GM12872 (cell line): ENCODE measurements around the gene TRPV4.

Experiments used
- TF ChIP-seq, protein P1 (sequence below): IDR thresholded peaks from 3 replicates; pipeline ENCODE4 v1.5.1; 2011; ENCODE audit warnings: low read depth, mild to moderate bottlenecking, low read length, moderate library complexity; ENCODE audit not compliant: insufficient read depth

TRPV4 gene

DNA sequence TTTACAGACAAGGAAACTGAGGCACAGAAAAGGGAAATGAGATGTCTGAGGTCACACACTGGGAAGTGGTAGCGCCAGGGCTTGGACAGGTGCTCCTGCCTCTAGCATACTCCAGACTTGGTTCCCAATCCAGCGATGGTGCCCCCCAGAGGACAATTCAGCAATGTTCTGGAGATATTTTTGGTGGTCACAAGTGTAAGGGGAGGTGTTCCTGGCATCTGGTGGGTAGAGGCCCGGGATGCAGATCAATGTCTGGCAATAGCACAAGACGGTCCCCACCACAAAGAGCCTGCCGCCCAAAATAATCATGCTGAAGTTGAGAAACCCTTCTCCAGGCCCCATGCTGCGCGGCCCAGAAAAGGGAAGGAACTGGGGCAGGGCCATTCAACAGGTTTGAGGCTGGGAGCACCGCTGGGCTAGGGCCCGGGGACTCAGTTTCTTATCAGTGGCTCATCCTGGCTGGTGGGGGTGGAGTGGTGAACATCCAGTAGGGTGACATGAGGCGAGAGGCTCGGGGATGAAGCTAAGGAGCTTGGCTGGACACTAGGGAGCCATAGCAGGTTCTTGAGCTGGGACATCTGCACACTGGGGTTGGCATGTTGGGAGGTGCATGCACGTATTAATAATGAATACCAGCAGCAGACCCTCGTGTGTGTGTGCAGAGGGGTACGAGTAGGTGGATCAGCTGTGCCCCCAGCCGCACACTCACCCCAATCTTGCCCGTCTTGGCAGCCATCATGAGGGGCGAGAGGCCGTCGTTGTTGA lies 35.1 kb downstream of the TRPV4 start:
- TF ChIP-seq, protein P1, sequence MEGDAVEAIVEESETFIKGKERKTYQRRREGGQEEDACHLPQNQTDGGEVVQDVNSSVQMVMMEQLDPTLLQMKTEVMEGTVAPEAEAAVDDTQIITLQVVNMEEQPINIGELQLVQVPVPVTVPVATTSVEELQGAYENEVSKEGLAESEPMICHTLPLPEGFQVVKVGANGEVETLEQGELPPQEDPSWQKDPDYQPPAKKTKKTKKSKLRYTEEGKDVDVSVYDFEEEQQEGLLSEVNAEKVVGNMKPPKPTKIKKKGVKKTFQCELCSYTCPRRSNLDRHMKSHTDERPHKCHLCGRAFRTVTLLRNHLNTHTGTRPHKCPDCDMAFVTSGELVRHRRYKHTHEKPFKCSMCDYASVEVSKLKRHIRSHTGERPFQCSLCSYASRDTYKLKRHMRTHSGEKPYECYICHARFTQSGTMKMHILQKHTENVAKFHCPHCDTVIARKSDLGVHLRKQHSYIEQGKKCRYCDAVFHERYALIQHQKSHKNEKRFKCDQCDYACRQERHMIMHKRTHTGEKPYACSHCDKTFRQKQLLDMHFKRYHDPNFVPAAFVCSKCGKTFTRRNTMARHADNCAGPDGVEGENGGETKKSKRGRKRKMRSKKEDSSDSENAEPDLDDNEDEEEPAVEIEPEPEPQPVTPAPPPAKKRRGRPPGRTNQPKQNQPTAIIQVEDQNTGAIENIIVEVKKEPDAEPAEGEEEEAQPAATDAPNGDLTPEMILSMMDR = peak; percentile 39; the same call in 1 of the 3 replicates

DNA sequence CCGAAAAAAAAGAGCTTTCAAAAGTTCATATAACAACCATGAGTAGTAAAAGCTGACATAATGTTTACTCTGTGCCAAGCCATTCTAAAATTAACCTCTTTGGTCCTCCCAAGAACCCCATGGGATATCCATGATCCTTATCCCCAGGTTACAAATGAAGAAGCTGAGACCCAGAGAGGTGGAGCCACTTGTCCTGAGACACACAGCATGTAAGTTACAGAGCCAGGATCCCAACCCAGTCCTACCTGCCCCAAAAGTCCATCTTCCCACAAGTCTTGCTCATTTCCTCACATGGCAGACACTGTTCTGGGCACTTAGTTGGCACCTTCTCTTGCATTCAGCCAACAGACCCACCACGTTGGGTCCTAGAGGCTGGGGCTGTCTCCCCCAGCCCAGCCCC lies 37.1 kb downstream of the TRPV4 start:
- TF ChIP-seq, protein P1 = no peak

DNA sequence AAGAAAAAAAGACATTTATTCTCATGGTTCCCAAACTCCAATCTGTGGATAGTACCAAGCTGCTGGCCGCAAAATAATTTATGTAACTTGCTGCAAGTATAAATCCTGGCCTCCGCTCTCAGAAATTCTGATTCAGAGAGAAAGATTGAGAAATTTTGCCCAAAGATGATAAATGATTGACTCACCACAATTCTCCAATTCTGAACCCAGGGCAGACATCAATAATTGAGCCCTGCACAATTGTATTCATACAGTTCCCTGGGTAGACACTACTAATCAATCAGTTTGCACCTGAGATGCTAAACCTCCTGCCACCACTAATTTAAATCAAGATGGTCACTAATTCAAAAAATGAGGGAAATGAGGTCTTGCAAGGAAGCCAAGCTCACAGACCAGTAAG lies 38.2 kb downstream of the TRPV4 start:
- TF ChIP-seq, protein P1 = no peak

DNA sequence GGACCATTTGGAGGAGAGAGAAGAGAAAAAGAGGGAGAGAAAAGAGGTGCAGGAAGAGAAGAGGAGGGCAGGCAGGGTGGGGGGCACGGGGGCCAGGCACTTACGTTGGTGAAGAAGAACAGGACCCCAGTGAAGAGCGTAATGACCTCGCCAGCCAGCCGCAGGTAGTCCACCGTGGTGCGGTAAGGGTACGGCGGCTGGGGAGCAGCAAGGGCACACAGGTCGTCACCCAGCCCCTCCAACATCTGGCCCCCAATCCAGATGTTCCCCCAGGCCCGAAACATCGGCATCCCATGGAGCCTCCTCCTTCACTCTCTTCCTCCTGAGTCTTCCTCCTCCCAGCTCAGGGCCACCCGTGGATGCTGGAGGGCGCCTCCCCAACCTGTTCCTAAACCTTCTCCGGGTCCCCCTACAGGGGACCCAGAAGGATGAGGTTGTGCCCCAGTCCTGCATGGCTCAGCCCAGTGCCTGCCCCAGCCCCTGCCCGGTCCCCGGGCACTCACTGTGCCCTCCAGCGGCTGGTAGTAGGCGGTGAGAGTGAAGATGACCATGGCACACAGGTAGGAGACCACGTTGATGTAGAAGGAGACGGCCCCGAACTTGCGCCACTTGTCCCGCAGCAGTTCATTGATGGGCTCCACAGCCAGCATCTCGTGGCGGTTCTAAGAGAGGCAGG lies 39.2 kb downstream of the TRPV4 start:
- TF ChIP-seq, protein P1 = no peak

DNA sequence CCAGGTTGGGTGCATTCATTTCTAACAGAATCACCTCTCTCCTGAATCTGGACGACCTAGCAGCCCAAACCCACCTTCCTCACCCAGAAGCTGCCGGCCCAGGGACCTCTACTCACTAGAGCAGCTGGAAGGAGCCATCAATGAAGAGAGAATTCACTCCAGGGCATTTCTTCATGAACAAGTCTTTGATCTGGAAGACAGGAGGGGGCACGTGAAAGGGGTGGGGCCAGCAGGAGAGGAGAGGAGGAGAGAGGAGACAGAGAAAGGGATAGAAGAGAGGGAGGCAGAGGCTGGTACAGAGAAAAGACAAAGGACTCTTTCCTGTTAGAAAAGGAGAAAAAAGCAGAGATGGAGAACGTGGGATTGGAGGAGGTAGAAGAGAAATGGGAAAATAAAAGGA lies 39.8 kb downstream of the TRPV4 start:
- TF ChIP-seq, protein P1 = no peak

DNA sequence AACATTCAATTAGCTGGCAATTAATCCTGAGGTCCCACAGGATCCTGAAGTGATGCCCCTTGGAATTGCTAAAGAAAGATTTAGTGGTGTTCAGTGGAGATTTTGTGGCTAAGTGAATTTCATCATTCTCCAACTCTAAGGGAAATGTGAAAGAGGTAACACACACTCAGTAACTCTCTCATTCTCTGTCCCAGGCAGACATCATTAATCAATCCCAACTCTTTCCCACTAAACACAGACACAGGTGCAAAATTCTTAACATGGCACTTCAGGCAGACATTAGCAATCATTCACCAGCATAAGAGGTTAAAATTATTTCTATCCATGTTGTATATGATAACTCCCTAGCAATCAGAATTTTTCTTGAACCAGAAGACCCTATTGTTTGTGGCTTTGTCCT lies 40.2 kb downstream of the TRPV4 start:
- TF ChIP-seq, protein P1 = no peak

DNA sequence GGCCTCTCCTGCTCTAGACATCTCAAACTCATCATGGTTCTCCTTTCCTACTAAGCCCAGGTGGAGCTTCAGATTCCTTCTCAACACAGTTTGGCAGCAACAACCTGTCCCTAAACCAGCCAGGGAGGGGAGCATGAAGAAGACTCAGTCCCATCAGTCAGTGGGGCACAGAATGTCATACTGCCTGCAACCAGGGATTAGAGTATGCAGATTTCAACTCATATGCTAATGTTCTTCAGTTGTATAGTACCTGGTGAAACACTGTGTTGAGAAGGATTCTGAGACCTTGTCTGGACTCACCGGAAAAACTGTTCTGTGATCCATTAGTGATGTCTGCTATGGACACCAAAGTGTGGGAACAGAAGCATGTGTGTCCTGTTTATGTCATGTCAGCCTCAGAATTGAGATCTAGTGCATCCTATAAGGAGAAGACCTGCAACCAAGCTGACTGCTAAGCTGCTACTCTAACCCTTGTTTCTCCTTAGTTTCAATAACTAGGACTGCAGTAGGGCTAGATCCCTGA lies 43.6 kb downstream of the TRPV4 start:
- TF ChIP-seq, protein P1 = no peak
